Fibroblast of villous mesenchyme (primary cell): Measurements from ENCODE around the gene TBK1. TPM values are rescaled to one million over a fixed set of nuclear protein-coding genes. Genes with fewer than 3 reads are reported as not detected.

ENCODE experiments used
- DNase-seq: peaks from one replicate; pipeline ENCODE4 v3.0.0-alpha.2; 2010; ENCODE audit warnings: low read depth
- H3K4me3 ChIP-seq: 2 replicates; pipeline ENCODE4 v1.5.1; 2011; ENCODE audit warnings: low read depth, mild to moderate bottlenecking, low read length
- CTCF ChIP-seq: IDR thresholded peaks from 2 replicates; pipeline ENCODE4 v1.5.1; 2012; ENCODE audit warnings: low read depth, mild to moderate bottlenecking, low read length; ENCODE audit not compliant: insufficient read depth
- total RNA-seq: library from RNA; depleted of rRNA; stranded (reverse); fragments of >200 nt; gene quantifications from 2 replicates; pipeline ENCODE4 v1.2.3, GENCODE V29; 2012

Gene TBK1
- 33.2 and 47.5 TPM in 2 replicates for total RNA-seq

GRCh38 chr12:64451687-64452558 lies at the start of gene TBK1:
Gene TBK1 (plus strand): TSS chr12:64452120. CDS start chr12:64455871, 3,751 bp downstream.
- H3K4me3 ChIP-seq: peak within 1 kb of the TSS; percentile 85
- peak; percentile 89 for DNase-seq
- no peak for TF ChIP-seq CTCF

- DNase-seq: no peak
- no peak for TF ChIP-seq CTCF
- H3K4me3 ChIP-seq: no peak overlapping the region
Measured at GRCh38 chr12:64402181-64402580, 49.7 kb upstream of the TBK1 start.

GRCh38 chr12:64403707-64404469 lies 48.0 kb upstream of the TBK1 start, which contains the start of gene XPOT:
Gene XPOT (plus strand): TSS chr12:64404392. CDS start chr12:64410036, 5,644 bp downstream.
- H3K4me3 ChIP-seq: peak within 1 kb of the TSS; percentile 94
- DNase-seq: peak; percentile 97
- TF ChIP-seq CTCF: no peak

- H3K4me3 ChIP-seq: peak overlapping the region; percentile 94
- DNase-seq: peak; percentile 94
- TF ChIP-seq CTCF: no peak
Measured at GRCh38 chr12:64404470-64405256, 47.3 kb upstream of the TBK1 start.

- no peak for TF ChIP-seq CTCF
- no peak overlapping the region for H3K4me3 ChIP-seq
- no peak for DNase-seq
Measured at GRCh38 chr12:64407342-64408223, 44.3 kb upstream of the TBK1 start.
